GM23338 (cell line): Measurements from ENCODE around the gene CTU2. TPM values are rescaled to one million over a fixed set of nuclear protein-coding genes. Genes with fewer than 3 reads are reported as not detected.

Experiments
- ATAC-seq: fragments of 200-7000 bp; cut with Tn5 transposase; 3 replicates; pipeline ENCODE4 v1.9.1; 2020
- DNase-seq: peaks from one replicate; pipeline ENCODE4 v3.0.0-alpha.2; 2015; ENCODE audit warnings: low spot score
- H2AFZ ChIP-seq: fragments of 200-600 bp; sonication (generic); 2 replicates; pipeline ENCODE4 v1.8.0; 2016; ENCODE audit warnings: antibody characterized with exemption, mild to moderate bottlenecking, moderate library complexity
- H3F3A ChIP-seq: fragments of 200-600 bp; sonication (generic); replicated peaks from 2 replicates; pipeline ENCODE4 v1.8.0; 2017; ENCODE audit warnings: antibody characterized with exemption, mixed run types, low read depth
- H3K27ac ChIP-seq: fragments of 200-600 bp; sonication (generic); 2 replicates; pipeline ENCODE4 v1.6.1; 2016; ENCODE audit warnings: low read depth
- H3K27me3 ChIP-seq: fragments of 200-600 bp; sonication (generic); 2 replicates; pipeline ENCODE4 v1.8.0; 2016; ENCODE audit warnings: mild to moderate bottlenecking, mixed run types, moderate library complexity; ENCODE audit not compliant: insufficient read depth
- H3K36me3 ChIP-seq: fragments of 200-600 bp; sonication (generic); 2 replicates; pipeline ENCODE4 v1.8.0; 2016; ENCODE audit warnings: mild to moderate bottlenecking; ENCODE audit not compliant: insufficient read depth
- H3K4me1 ChIP-seq: fragments of 200-600 bp; sonication (generic); 2 replicates; pipeline ENCODE4 v1.8.0; 2016; ENCODE audit warnings: mild to moderate bottlenecking, moderate library complexity; ENCODE audit not compliant: insufficient read depth
- H3K4me2 ChIP-seq: fragments of 200-600 bp; sonication (generic); 2 replicates; pipeline ENCODE4 v1.7.1; 2017; ENCODE audit warnings: mixed run types
- H3K4me3 ChIP-seq: fragments of 200-600 bp; sonication (generic); 2 replicates; pipeline ENCODE4 v1.6.1; 2016; ENCODE audit warnings: mixed run types
- H3K79me2 ChIP-seq: fragments of 200-600 bp; sonication (generic); replicated peaks from 2 replicates; pipeline ENCODE4 v1.8.0; 2017; ENCODE audit warnings: mild to moderate bottlenecking; ENCODE audit not compliant: insufficient read depth
- H3K9me2 ChIP-seq: fragments of 200-600 bp; sonication (generic); 2 replicates; pipeline ENCODE4 v1.8.0; 2017; ENCODE audit not compliant: insufficient read depth
- H4K20me1 ChIP-seq: fragments of 200-600 bp; sonication (generic); replicated peaks from 2 replicates; pipeline ENCODE4 v1.8.0; 2017; ENCODE audit warnings: mild to moderate bottlenecking; ENCODE audit not compliant: insufficient read depth
- H3K27ac Mint-ChIP-seq: 2 replicates; pipeline ENCODE4 v1.8.0; 2020; ENCODE audit warnings: inconsistent platforms, mild to moderate bottlenecking, moderate library complexity, mixed read lengths
- H3K27me3 Mint-ChIP-seq: 3 replicates; pipeline ENCODE4 v1.8.0; 2022; ENCODE audit warnings: low read depth, mild to moderate bottlenecking, moderate library complexity, mixed read lengths, inconsistent platforms; ENCODE audit not compliant: insufficient read depth, poor library complexity
- H3K36me3 Mint-ChIP-seq: 3 replicates; pipeline ENCODE4 v1.8.0; 2021; ENCODE audit warnings: low read depth, mild to moderate bottlenecking, inconsistent platforms, moderate library complexity, mixed read lengths
- H3K4me1 Mint-ChIP-seq: 3 replicates; pipeline ENCODE4 v1.8.0; 2020; ENCODE audit warnings: mild to moderate bottlenecking, inconsistent platforms, mixed read lengths
- H3K4me3 Mint-ChIP-seq: 3 replicates; pipeline ENCODE4 v1.8.0; 2021; ENCODE audit warnings: moderate library complexity, mild to moderate bottlenecking, inconsistent platforms, mixed read lengths
- H3K9me3 Mint-ChIP-seq: 3 replicates; pipeline ENCODE4 v1.8.0; 2020; ENCODE audit warnings: moderate library complexity, mild to moderate bottlenecking, inconsistent platforms, mixed read lengths
- CTCF ChIP-seq, 2 experiments: fragments of 200-600 bp in 1 of 2; sonication (generic) in 1 of 2; conservative IDR thresholded peaks; 2 replicates each; pipeline versions ENCODE4 v1.5.1 to v1.6.1; 2016 to 2017; ENCODE audit warnings: antibody characterized with exemption in 2 of 2, low read depth in 2 of 2, mild to moderate bottlenecking in 2 of 2, moderate library complexity in 1 of 2
- EZH2 ChIP-seq: fragments of 200-600 bp; sonication (generic); IDR thresholded peaks from one replicate; pipeline ENCODE4 v1.8.0; 2017; ENCODE audit warnings: antibody characterized with exemption, mild to moderate bottlenecking, low read depth; ENCODE audit not compliant: unreplicated experiment
- JUNB ChIP-seq: IDR thresholded peaks from one replicate; pipeline ENCODE4 v1.6.1; 2016; ENCODE audit warnings: antibody characterized with exemption; ENCODE audit not compliant: unreplicated experiment
- NANOG ChIP-seq: IDR thresholded peaks from 2 replicates; pipeline ENCODE4 v1.6.1; 2016; ENCODE audit warnings: antibody characterized with exemption, borderline replicate concordance
- STAT1 ChIP-seq: IDR thresholded peaks from one replicate; pipeline ENCODE4 v1.6.1; 2016; ENCODE audit warnings: antibody characterized with exemption; ENCODE audit not compliant: unreplicated experiment
- ZNF462 ChIP-seq: fragments of 250-450 bp; sonication (Bioruptor Pico); IDR thresholded peaks from 2 replicates; pipeline ENCODE4 v1.5.0; 2020; ENCODE audit warnings: mild to moderate bottlenecking, moderate library complexity
- polyA plus RNA-seq: library from polyadenylated mRNA; unstranded; fragments of >200 nt; fragmentation: Nextera tagmentation; extraction: Ambion mirVana; gene quantifications from 2 replicates; pipeline ENCODE4 v1.2.1, GENCODE V29; 2016
- total RNA-seq: library from RNA; depleted of rRNA; stranded (reverse); fragments of >200 nt; shearing (Covaris generic); gene quantifications from 2 replicates; pipeline ENCODE4 v1.2.3, GENCODE V29; 2014

The CTU2 gene
- total and polyA plus RNA-seq, 2 experiments from 2014 or later, result 22.3 to 25.7 TPM

- Mint-ChIP-seq H3K4me1 (peaks cover 14% of the 10 kb centered on the region; the same call in 2 of the 3 replicates), H3K4me3 (peak overlapping the region; percentile 42), H3K36me3 (peaks cover 20% of the 10 kb centered on the region), H3K9me3 (peaks cover 14% of the 10 kb centered on the region), H3K27me3 (peaks cover 22% of the 10 kb centered on the region), H3K27ac (no peak overlapping the region)
- Histone ChIP-seq H3K79me2 (peaks cover 44% of the 10 kb centered on the region), H4K20me1 (peaks cover 17% of the 10 kb centered on the region), H3K4me2 (no peak overlapping the region), H2AFZ (no peak overlapping the region), H3K4me1 (peaks cover 18% of the 10 kb centered on the region), H3K36me3 (no peaks in the 10 kb centered on the region), H3K9me2 (no peaks in the 10 kb centered on the region), H3K27me3 (no peaks in the 10 kb centered on the region), H3F3A (0 out of 2 replicates have a peak, but pooled peaks cover 10% of the 10 kb centered on the region), H3K4me3 (no peak overlapping the region), H3K27ac (0 out of 2 replicates have a peak overlapping the region, but pooled peaks have one; percentile 39)
- no peak for ATAC-seq
- DNase-seq, result no peak
- TF ChIP-seq EZH2, result no peak
- no peak for TF ChIP-seq JUNB
- no peak for TF ChIP-seq STAT1
- no peak for TF ChIP-seq NANOG
- TF ChIP-seq ZNF462, result no peak
Observed at GRCh38 chr16:88665148-88665547, 41.2 kb upstream of the CTU2 start.

- H3K36me3 ChIP-seq, result no peaks in the 10 kb centered on the region
- DNase-seq, result no peak
- TF ChIP-seq CTCF (conservative IDR thresholded peaks at IDR 0.05; ENCODE audit: low read depth in 2 of 2) (no peak), NANOG (no peak), EZH2 (no peak)
Observed at GRCh38 chr16:88665570-88665969, 40.7 kb upstream of the CTU2 start.

More at GRCh38 chr16:88665570-88665969, 40.7 kb upstream of the CTU2 start:
- Histone ChIP-seq H3K4me1 (peaks cover 18% of the 10 kb centered on the region), H3K4me3 (no peak overlapping the region), H3K27ac (no peak overlapping the region), H3K79me2 (peaks cover 39% of the 10 kb centered on the region), H3K27me3 (no peaks in the 10 kb centered on the region), H3F3A (0 out of 2 replicates have a peak, but pooled peaks cover 9% of the 10 kb centered on the region), H4K20me1 (peaks cover 14% of the 10 kb centered on the region), H3K4me2 (no peak overlapping the region), H2AFZ (no peak overlapping the region), H3K9me2 (no peaks in the 10 kb centered on the region)
- no peak overlapping the region for H3K27ac Mint-ChIP-seq
- H3K36me3 Mint-ChIP-seq, result peaks cover 18% of the 10 kb centered on the region
- H3K4me3 Mint-ChIP-seq, result no peak overlapping the region
- no peak for ATAC-seq
- peaks cover 14% of the 10 kb centered on the region for H3K9me3 Mint-ChIP-seq
- peaks cover 13% of the 10 kb centered on the region; the same call in 2 of the 3 replicates for H3K4me1 Mint-ChIP-seq
- H3K27me3 Mint-ChIP-seq, result peaks cover 24% of the 10 kb centered on the region
